Panc1 (cell line): ENCODE measurements around the gene PGM5. TPM values are rescaled to one million over a fixed set of nuclear protein-coding genes. Genes with fewer than 3 reads are reported as not detected.

Experiments
- ATAC-seq: fragments of 200-7000 bp; cut with Tn5 transposase; 2 replicates; pipeline ENCODE4 v1.9.1; 2020; ENCODE audit warnings: mild to moderate bottlenecking, moderate library complexity
- BruUV-seq: library from RNA; stranded (reverse); fragments of 400-500 nt; replicated peaks from 2 replicates; lab custom pipeline; 2021; lab: Mats Ljungman, UMichigan
- CTCF ChIA-PET: fragments of 300-600 bp; sonication (Branson Sonifier 250); formaldehyde crosslinking; loops from one replicate; lab custom pipeline; 2022; ENCODE audit warnings: antibody characterized with exemption; lab: Charles Lee
- POLR2A ChIA-PET: fragments of 300-600 bp; sonication (Branson Sonifier 250); formaldehyde crosslinking; loops from one replicate; lab custom pipeline; 2022; ENCODE audit warnings: antibody characterized with exemption; lab: Charles Lee
- DNase-seq: peaks from one replicate; pipeline ENCODE4 v3.0.0-alpha.2; 2010; ENCODE audit warnings: low read depth, low spot score
- H3K27ac ChIP-seq: 2 replicates; pipeline ENCODE4 v1.5.1; 2011; ENCODE audit warnings: mild to moderate bottlenecking, low read length, inconsistent platforms
- H3K27me3 ChIP-seq: fragments of 200-500 bp; sonication (Bioruptor generic); 2 replicates; pipeline ENCODE4 v1.6.0; 2014; ENCODE audit warnings: low read length, inconsistent platforms; ENCODE audit not compliant: control insufficient read depth, insufficient read depth
- H3K36me3 ChIP-seq: fragments of 200-500 bp; sonication (Bioruptor generic); 2 replicates; pipeline ENCODE4 v1.5.1; 2014; ENCODE audit warnings: inconsistent platforms, mild to moderate bottlenecking, low read length, moderate library complexity; ENCODE audit not compliant: control insufficient read depth, insufficient read depth
- H3K4me1 ChIP-seq: 2 replicates; pipeline ENCODE4 v1.5.1; 2011; ENCODE audit warnings: inconsistent platforms, mild to moderate bottlenecking, low read length, moderate library complexity; ENCODE audit not compliant: control insufficient read depth, insufficient read depth
- H3K4me3 ChIP-seq, 2 experiments: 2 replicates each; pipeline ENCODE4 v1.5.1; 2011 to 2012; ENCODE audit warnings: low read depth in 2 of 2, low read length in 2 of 2, mild to moderate bottlenecking in 2 of 2, inconsistent platforms in 1 of 2, moderate library complexity in 1 of 2
- H3K9me3 ChIP-seq: fragments of 200-500 bp; sonication (Bioruptor generic); 2 replicates; pipeline ENCODE4 v1.5.1; 2014; ENCODE audit warnings: low read depth, mild to moderate bottlenecking, inconsistent platforms, low read length, moderate library complexity; ENCODE audit not compliant: control insufficient read depth, insufficient read depth
- CTCF ChIP-seq: fragments of 450-650 bp; IDR thresholded peaks from 2 replicates; pipeline ENCODE4 v1.5.1; 2017; ENCODE audit warnings: mild to moderate bottlenecking
- POLR2AphosphoS5 ChIP-seq: IDR thresholded peaks from 2 replicates; pipeline ENCODE4 v1.6.1; 2012; ENCODE audit warnings: mild to moderate bottlenecking, low read depth, low read length, moderate library complexity
- SIN3A ChIP-seq: IDR thresholded peaks from 2 replicates; pipeline ENCODE4 v1.6.1; 2012; ENCODE audit warnings: low read depth, mild to moderate bottlenecking, low read length, moderate library complexity, borderline replicate concordance; ENCODE audit not compliant: insufficient read depth
- TCF7L2 ChIP-seq: IDR thresholded peaks from 2 replicates; pipeline ENCODE4 v1.6.1; 2011; ENCODE audit warnings: mild to moderate bottlenecking, low read depth, low read length, inconsistent platforms
- in situ Hi-C: cut with HindIII; loops from 2 replicates; pipeline ENCODE4 v1.10.0; 2016; ENCODE audit warnings: low sequenced_read_pairs, low pct_unique_long_range_greater_than_20kb
- intact Hi-C: fragments of 100-400 bp; cut with micrococcal nuclease; formaldehyde crosslinking; loops from one replicate; pipeline ENCODE4 v1.10.0; 2022; ENCODE audit not compliant: unreplicated experiment
- total RNA-seq: library from RNA; stranded (reverse); gene quantifications from one replicate; pipeline ENCODE4 v1.2.1, GENCODE V29; 2021; ENCODE audit not compliant: unreplicated experiment
- TF ChIP-seq, protein P1 (sequence below), 2 experiments: IDR thresholded peaks; 2 replicates each; pipeline ENCODE4 v1.6.1; 2011 to 2012; ENCODE audit warnings: low read depth in 2 of 2, control low read depth in 1 of 2, low read length in 1 of 2, mild to moderate bottlenecking in 1 of 2, moderate library complexity in 1 of 2; ENCODE audit not compliant: insufficient read depth in 1 of 2

Gene PGM5
- total RNA-seq, 1 experiment from 2014 or later, result 0.21 TPM

- in situ Hi-C loops, result no loop called here
Observed at GRCh38 chr9:68538200-68538599, 181.8 kb downstream of the PGM5 start.

DNA sequence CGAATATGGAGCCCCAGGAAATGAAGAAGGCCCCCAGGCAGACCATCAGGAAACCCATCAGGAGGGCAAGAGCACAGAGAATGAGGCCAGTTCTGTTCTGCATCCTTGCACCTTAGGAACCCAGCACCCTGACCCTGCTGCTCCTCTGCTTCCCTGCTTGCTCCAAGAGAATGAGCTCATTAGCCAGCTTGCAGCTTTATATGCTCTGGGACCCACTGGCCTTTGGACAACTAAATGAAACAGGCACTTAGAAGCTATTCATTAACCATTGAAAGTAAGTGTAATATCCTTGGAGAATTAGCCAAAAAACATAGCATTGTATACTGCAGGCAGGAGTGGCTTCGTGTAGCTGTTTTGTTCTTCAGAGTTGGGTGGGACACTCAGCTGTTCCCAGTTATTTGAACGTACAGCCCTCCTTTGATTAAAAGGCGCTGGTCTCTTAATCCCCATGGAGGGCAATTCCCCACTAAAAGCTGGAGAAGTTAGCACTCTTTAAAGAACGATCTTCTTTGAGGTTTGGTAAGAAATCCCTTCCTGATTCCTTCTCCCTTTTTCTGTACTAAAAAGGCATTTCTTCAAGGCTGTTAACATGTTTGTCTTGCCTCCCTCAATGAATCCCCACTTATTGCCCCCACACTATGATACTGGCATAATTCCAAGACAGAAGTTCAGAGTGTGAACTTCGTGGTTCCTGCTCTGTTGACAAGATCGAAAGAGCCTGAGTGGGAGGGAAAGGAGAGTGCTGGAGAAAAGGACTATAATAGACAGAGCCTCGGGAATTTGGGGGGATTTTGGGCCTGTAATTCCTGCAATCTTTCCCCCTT lies 184.5 kb downstream of the PGM5 start, which contains the start of gene TMEM252:
Gene TMEM252, minus strand, starts transcription at position 172 of the 824 bp plus-strand sequence. Its CDS starts 69 bp downstream, at position 103.
- H3K9me3 ChIP-seq, result no peaks in the 10 kb centered on the region
- ChIA-PET CTCF (no interaction called here), POLR2A (no interaction called here)
- intact Hi-C loops, result no loop called here
- in situ Hi-C loops, result no loop called here
- ATAC-seq, result no peak
- no peak within 1 kb of the TSS for H3K27ac ChIP-seq
- TF ChIP-seq, protein P1, sequence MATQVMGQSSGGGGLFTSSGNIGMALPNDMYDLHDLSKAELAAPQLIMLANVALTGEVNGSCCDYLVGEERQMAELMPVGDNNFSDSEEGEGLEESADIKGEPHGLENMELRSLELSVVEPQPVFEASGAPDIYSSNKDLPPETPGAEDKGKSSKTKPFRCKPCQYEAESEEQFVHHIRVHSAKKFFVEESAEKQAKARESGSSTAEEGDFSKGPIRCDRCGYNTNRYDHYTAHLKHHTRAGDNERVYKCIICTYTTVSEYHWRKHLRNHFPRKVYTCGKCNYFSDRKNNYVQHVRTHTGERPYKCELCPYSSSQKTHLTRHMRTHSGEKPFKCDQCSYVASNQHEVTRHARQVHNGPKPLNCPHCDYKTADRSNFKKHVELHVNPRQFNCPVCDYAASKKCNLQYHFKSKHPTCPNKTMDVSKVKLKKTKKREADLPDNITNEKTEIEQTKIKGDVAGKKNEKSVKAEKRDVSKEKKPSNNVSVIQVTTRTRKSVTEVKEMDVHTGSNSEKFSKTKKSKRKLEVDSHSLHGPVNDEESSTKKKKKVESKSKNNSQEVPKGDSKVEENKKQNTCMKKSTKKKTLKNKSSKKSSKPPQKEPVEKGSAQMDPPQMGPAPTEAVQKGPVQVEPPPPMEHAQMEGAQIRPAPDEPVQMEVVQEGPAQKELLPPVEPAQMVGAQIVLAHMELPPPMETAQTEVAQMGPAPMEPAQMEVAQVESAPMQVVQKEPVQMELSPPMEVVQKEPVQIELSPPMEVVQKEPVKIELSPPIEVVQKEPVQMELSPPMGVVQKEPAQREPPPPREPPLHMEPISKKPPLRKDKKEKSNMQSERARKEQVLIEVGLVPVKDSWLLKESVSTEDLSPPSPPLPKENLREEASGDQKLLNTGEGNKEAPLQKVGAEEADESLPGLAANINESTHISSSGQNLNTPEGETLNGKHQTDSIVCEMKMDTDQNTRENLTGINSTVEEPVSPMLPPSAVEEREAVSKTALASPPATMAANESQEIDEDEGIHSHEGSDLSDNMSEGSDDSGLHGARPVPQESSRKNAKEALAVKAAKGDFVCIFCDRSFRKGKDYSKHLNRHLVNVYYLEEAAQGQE (IDR thresholded peaks at IDR 0.05; ENCODE audit: insufficient read depth in 1 of 2, low read depth in 2 of 2, low read length in 1 of 2), result no peak
- TF ChIP-seq CTCF, result no peak
- no peak for TF ChIP-seq POLR2AphosphoS5
- no peak for TF ChIP-seq SIN3A
- TF ChIP-seq TCF7L2, result no peak
- no peaks in the 10 kb centered on the region for H3K27me3 ChIP-seq
- H3K36me3 ChIP-seq, result no peaks in the 10 kb centered on the region
- no peaks in the 10 kb centered on the region for H3K4me1 ChIP-seq
- no TSS peak for BruUV-seq
- H3K4me3 ChIP-seq, result no peak within 1 kb of the TSS
- DNase-seq, result no peak

More at GRCh38 chr9:68538200-68538599, 181.8 kb downstream of the PGM5 start:
- POLR2A ChIA-PET, result no interaction called here
- intact Hi-C loops, result no loop called here
- Histone ChIP-seq H3K4me3 (no peak overlapping the region), H3K27ac (no peak overlapping the region), H3K9me3 (no peaks in the 10 kb centered on the region), H3K36me3 (no peaks in the 10 kb centered on the region), H3K27me3 (no peaks in the 10 kb centered on the region), H3K4me1 (no peaks in the 10 kb centered on the region)
- DNase-seq (no peak), ATAC-seq (no peak)
- no TSS peak for BruUV-seq
- CTCF ChIA-PET, result no interaction called here
- TF ChIP-seq SIN3A, result no peak
- no peak for TF ChIP-seq CTCF
- TF ChIP-seq TCF7L2, result no peak
- TF ChIP-seq POLR2AphosphoS5, result no peak
- TF ChIP-seq, protein P1 (IDR thresholded peaks at IDR 0.05; ENCODE audit: insufficient read depth in 1 of 2, low read depth in 2 of 2, low read length in 1 of 2), result no peak
